ENCODE data around the gene RMND5B. TPM values are rescaled to one million over a fixed set of nuclear protein-coding genes. Genes with fewer than 3 reads are reported as not detected.
A peak's percentile ranks its signal among the peaks of the same experiment; 100 is the strongest.

RMND5B gene
- total and polyA plus RNA-seq, 3 experiments from 2014 or later = 22.0 to 28.8 (median 27.9) TPM

- no peaks in the 10 kb centered on the region for H3K4me1 ChIP-seq (ENCODE audit: insufficient read depth, low read length)
- peaks cover 0 to 1% of the 10 kb centered on the region in 2 donors for H3K27me3 Mint-ChIP-seq
- H3K27me3 ChIP-seq (ENCODE audit: insufficient read depth, low read length, poor library complexity, severe bottlenecking) = no peaks in the 10 kb centered on the region
- no peaks in the 10 kb centered on the region for H3K9me3 Mint-ChIP-seq
- H3K9me3 ChIP-seq (ENCODE audit: low read length) = no peaks in the 10 kb centered on the region
- no peak overlapping the region for H3K4me3 Mint-ChIP-seq
- H3K4me1 Mint-ChIP-seq = peaks cover 5 to 6% (median 5%) of the 10 kb centered on the region in 3 donors
- H3K4me3 ChIP-seq (ENCODE audit: low read length) = no peak overlapping the region
- H3K36me3 Mint-ChIP-seq = peaks cover 0 to 69% (median 18%) of the 10 kb centered on the region in 3 donors
- ChIA-PET POLR2A (no interaction called here), CTCF (interaction anchor here (0.8 to 8.8 kb wide), 5 partner anchors 9 to 65 kb away, joined by 4 to 172 read pairs (median 4); no protein-coding TSS in a partner anchor)
- no peak for DNase-seq
- peaks cover 10% of the 10 kb centered on the region for H3K36me3 ChIP-seq (ENCODE audit: insufficient read depth, low read length)
- peak overlapping the region in 1 of 8 donors; percentile 20 for H3K27ac Mint-ChIP-seq
- H3K27ac ChIP-seq (ENCODE audit: low read depth, low read length) = no peak overlapping the region
These were observed 10.7 kb downstream of the RMND5B start for GRCh38 chr5:178141550-178141949.

- ChIA-PET POLR2A (no interaction called here), CTCF (interaction anchor here (1.7 to 8.8 kb wide), 3 partner anchors 20 to 66 kb away, joined by 7 to 172 read pairs (median 43); no protein-coding TSS in a partner anchor)
- H3K27me3 ChIP-seq (ENCODE audit: insufficient read depth, low read length, poor library complexity, severe bottlenecking) = no peaks in the 10 kb centered on the region
- Mint-ChIP-seq H3K27me3 (no peaks in the 10 kb centered on the region), H3K4me1 (peaks cover 0 to 1% (median 0%) of the 10 kb centered on the region in 3 donors), H3K27ac (no peak overlapping the region), H3K36me3 (peaks cover 0 to 73% (median 19%) of the 10 kb centered on the region in 3 donors), H3K4me3 (no peak overlapping the region), H3K9me3 (no peaks in the 10 kb centered on the region)
- H3K36me3 ChIP-seq (ENCODE audit: insufficient read depth, low read length) = peaks cover 21% of the 10 kb centered on the region
- DNase-seq = no peak
- H3K4me3 ChIP-seq (ENCODE audit: low read length) = no peak overlapping the region
- no peak overlapping the region for H3K27ac ChIP-seq (ENCODE audit: low read depth, low read length)
- no peaks in the 10 kb centered on the region for H3K4me1 ChIP-seq (ENCODE audit: insufficient read depth, low read length)
- no peaks in the 10 kb centered on the region for H3K9me3 ChIP-seq (ENCODE audit: low read length)
These were observed 11.8 kb downstream of the RMND5B start for GRCh38 chr5:178142642-178143041.

- Histone ChIP-seq H3K4me3 (ENCODE audit: low read length) (no peak overlapping the region), H3K9me3 (ENCODE audit: low read length) (no peaks in the 10 kb centered on the region), H3K27me3 (ENCODE audit: insufficient read depth, low read length, poor library complexity, severe bottlenecking) (no peaks in the 10 kb centered on the region), H3K27ac (ENCODE audit: low read depth, low read length) (no peak overlapping the region), H3K36me3 (ENCODE audit: insufficient read depth, low read length) (peaks cover 26% of the 10 kb centered on the region), H3K4me1 (ENCODE audit: insufficient read depth, low read length) (no peaks in the 10 kb centered on the region)
- Mint-ChIP-seq H3K27ac (no peak overlapping the region), H3K4me1 (peaks cover 0 to 2% (median 0%) of the 10 kb centered on the region in 3 donors), H3K36me3 (peaks cover 0 to 75% (median 22%) of the 10 kb centered on the region in 3 donors), H3K4me3 (no peak overlapping the region), H3K27me3 (no peaks in the 10 kb centered on the region), H3K9me3 (no peaks in the 10 kb centered on the region)
- DNase-seq = peak in 1 of 5 donors; percentile 23
- POLR2A ChIA-PET = no interaction called here
- CTCF ChIA-PET = interaction anchor here (1.7 to 8.8 kb wide), 4 partner anchors 19 to 66 kb away, joined by 6 to 172 read pairs (median 25); no protein-coding TSS in a partner anchor
These were observed 12.4 kb downstream of the RMND5B start for GRCh38 chr5:178143246-178143645.

- no peak for DNase-seq
- no peaks in the 10 kb centered on the region for H3K9me3 Mint-ChIP-seq
- H3K4me1 Mint-ChIP-seq = peaks cover 0 to 5% (median 0%) of the 10 kb centered on the region in 3 donors
- H3K27ac Mint-ChIP-seq = no peak overlapping the region
- Histone ChIP-seq H3K4me1 (ENCODE audit: insufficient read depth, low read length) (no peaks in the 10 kb centered on the region), H3K27ac (ENCODE audit: low read depth, low read length) (no peak overlapping the region), H3K9me3 (ENCODE audit: low read length) (no peaks in the 10 kb centered on the region), H3K36me3 (ENCODE audit: insufficient read depth, low read length) (peaks cover 33% of the 10 kb centered on the region), H3K27me3 (ENCODE audit: insufficient read depth, low read length, poor library complexity, severe bottlenecking) (no peaks in the 10 kb centered on the region), H3K4me3 (ENCODE audit: low read length) (no peak overlapping the region)
- POLR2A ChIA-PET = no interaction called here
- H3K4me3 Mint-ChIP-seq = no peak overlapping the region
- H3K27me3 Mint-ChIP-seq = no peaks in the 10 kb centered on the region
- CTCF ChIA-PET = interaction anchor here (2.2 to 8.8 kb wide), 3 partner anchors 24 to 67 kb away, joined by 6 to 172 read pairs (median 43); no protein-coding TSS in a partner anchor
- H3K36me3 Mint-ChIP-seq = peaks cover 0 to 77% (median 24%) of the 10 kb centered on the region in 3 donors
These were observed 13.1 kb downstream of the RMND5B start for GRCh38 chr5:178143901-178144300.

GRCh38 chr5:178145965-178146820 lies 15.4 kb downstream of the RMND5B start:
- Histone ChIP-seq H3K9me3 (ENCODE audit: low read length) (no peaks in the 10 kb centered on the region), H3K4me1 (ENCODE audit: insufficient read depth, low read length) (no peaks in the 10 kb centered on the region), H3K36me3 (ENCODE audit: insufficient read depth, low read length) (peaks cover 53% of the 10 kb centered on the region), H3K4me3 (ENCODE audit: low read length) (no peak overlapping the region), H3K27me3 (ENCODE audit: insufficient read depth, low read length, poor library complexity, severe bottlenecking) (no peaks in the 10 kb centered on the region), H3K27ac (ENCODE audit: low read depth, low read length) (no peak overlapping the region)
- Mint-ChIP-seq H3K4me1 (peaks cover 7 to 13% (median 12%) of the 10 kb centered on the region in 3 donors), H3K9me3 (no peaks in the 10 kb centered on the region), H3K27me3 (no peaks in the 10 kb centered on the region), H3K27ac (peak overlapping the region in 4 of 8 donors; percentile 45 to 74 (median 60)), H3K36me3 (peaks cover 0 to 87% (median 24%) of the 10 kb centered on the region in 3 donors), H3K4me3 (peak overlapping the region in 1 of 7 donors; percentile 52)
- peak; percentile 61 to 85 (median 66) for DNase-seq
- ChIA-PET POLR2A (interaction anchor here (0.6 kb wide), 1 partner anchor 70 kb away, joined by 10 read pairs; no protein-coding TSS in a partner anchor), CTCF (interaction anchor here (0.6 to 8.8 kb wide), 12 partner anchors 9 to 937 kb away, joined by 3 to 172 read pairs (median 4); no protein-coding TSS in a partner anchor)

- Mint-ChIP-seq H3K4me3 (no peak overlapping the region), H3K4me1 (peaks cover 17 to 23% (median 17%) of the 10 kb centered on the region in 3 donors), H3K27ac (no peak overlapping the region), H3K36me3 (peaks cover 0 to 87% (median 21%) of the 10 kb centered on the region in 3 donors), H3K9me3 (no peaks in the 10 kb centered on the region), H3K27me3 (no peaks in the 10 kb centered on the region)
- Histone ChIP-seq H3K9me3 (ENCODE audit: low read length) (no peaks in the 10 kb centered on the region), H3K27ac (ENCODE audit: low read depth, low read length) (no peak overlapping the region), H3K4me1 (ENCODE audit: insufficient read depth, low read length) (peaks cover 9% of the 10 kb centered on the region), H3K4me3 (ENCODE audit: low read length) (no peak overlapping the region), H3K36me3 (ENCODE audit: insufficient read depth, low read length) (peaks cover 58% of the 10 kb centered on the region), H3K27me3 (ENCODE audit: insufficient read depth, low read length, poor library complexity, severe bottlenecking) (no peaks in the 10 kb centered on the region)
- POLR2A ChIA-PET = no interaction called here
- no peak for DNase-seq
- CTCF ChIA-PET = interaction anchor here (1.1 to 8.8 kb wide), 4 partner anchors 15 to 79 kb away, joined by 3 to 172 read pairs (median 24); no protein-coding TSS in a partner anchor
These were observed 16.6 kb downstream of the RMND5B start for GRCh38 chr5:178147406-178147805.

GRCh38 chr5:178149199-178149932 lies 18.6 kb downstream of the RMND5B start:
- no peaks in the 10 kb centered on the region for H3K9me3 ChIP-seq (ENCODE audit: low read length)
- Mint-ChIP-seq H3K36me3 (peaks cover 0 to 74% (median 17%) of the 10 kb centered on the region in 3 donors), H3K27ac (peak overlapping the region in 3 of 8 donors; percentile 54 to 63 (median 56)), H3K4me3 (no peak overlapping the region), H3K4me1 (peaks cover 28 to 40% (median 33%) of the 10 kb centered on the region in 3 donors), H3K27me3 (no peaks in the 10 kb centered on the region), H3K9me3 (no peaks in the 10 kb centered on the region)
- ChIA-PET POLR2A (no interaction called here), CTCF (interaction anchor here (0.8 to 8.8 kb wide), 6 partner anchors 14 to 72 kb away, joined by 3 to 172 read pairs (median 5); no protein-coding TSS in a partner anchor)
- peaks cover 18% of the 10 kb centered on the region for H3K4me1 ChIP-seq (ENCODE audit: insufficient read depth, low read length)
- H3K4me3 ChIP-seq (ENCODE audit: low read length) = no peak overlapping the region
- no peak overlapping the region for H3K27ac ChIP-seq (ENCODE audit: low read depth, low read length)
- no peak for DNase-seq
- H3K36me3 ChIP-seq (ENCODE audit: insufficient read depth, low read length) = peaks cover 58% of the 10 kb centered on the region
- H3K27me3 ChIP-seq (ENCODE audit: insufficient read depth, low read length, poor library complexity, severe bottlenecking) = no peaks in the 10 kb centered on the region

Data from CD8-positive, alpha-beta memory T cell (primary cell).